Right atrium auricular region (tissue), 2 donors: ENCODE results near the gene NOL6. TPM values are rescaled to one million over a fixed set of nuclear protein-coding genes. Genes with fewer than 3 reads are reported as not detected.

Experiments used
- DNase-seq: peaks from one replicate; pipeline ENCODE4 v3.0.0-alpha.2; 2019; ENCODE audit warnings: low spot score
- H3K27ac ChIP-seq, 2 donors: fragments of 200-600 bp; sonication (generic); 1 replicate in 1 of 2; 2 replicates in 1 of 2; pipeline ENCODE4 v1.5.1; 2016 to 2019
- H3K27me3 ChIP-seq, 2 donors: fragments of 200-600 bp; sonication (generic); one replicate each; pipeline versions ENCODE4 v1.5.1 to v1.6.0; 2017 to 2019
- H3K36me3 ChIP-seq: fragments of 200-600 bp; sonication (generic); one replicate; pipeline ENCODE4 v1.5.1; 2016
- H3K4me1 ChIP-seq, 2 donors: fragments of 200-600 bp; sonication (generic); one replicate each; pipeline versions ENCODE4 v1.5.1 to v1.6.0; 2017 to 2019
- H3K4me3 ChIP-seq, 2 donors: fragments of 200-600 bp; sonication (generic); 1 replicate in 1 of 2; 2 replicates in 1 of 2; pipeline ENCODE4 v1.5.1; 2017 to 2019; ENCODE audit warnings: mild to moderate bottlenecking in 1 of 2, moderate library complexity in 1 of 2
- H3K9me3 ChIP-seq, 2 donors: fragments of 200-600 bp; sonication (generic); one replicate each; pipeline ENCODE4 v1.5.1; 2019
- CTCF ChIP-seq, 2 donors: fragments of 200-600 bp; sonication (generic); IDR thresholded peaks; one replicate each; pipeline ENCODE4 v1.5.1; 2019; ENCODE audit warnings: antibody characterized with exemption in 2 of 2
- total RNA-seq, 2 donors: library from RNA; depleted of rRNA; stranded (reverse); fragments of >200 nt; gene quantifications; one replicate each; pipeline ENCODE4 v1.1.0, GENCODE V29; 2016

Gene NOL6
- total RNA-seq, 2 donors from 2014 or later, result 12.5 to 16.1 TPM

GRCh38 chr9:33480976-33481375 is 7.3 kb upstream of the NOL6 start:
- Histone ChIP-seq H3K4me3 (no peak overlapping the region), H3K4me1 (no peaks in the 10 kb centered on the region), H3K27ac (no peak overlapping the region), H3K27me3 (no peaks in the 10 kb centered on the region), H3K9me3 (no peaks in the 10 kb centered on the region), H3K36me3 (no peaks in the 10 kb centered on the region)
- DNase-seq, result peak; percentile 21
- no peak for TF ChIP-seq CTCF (IDR thresholded peaks at IDR 0.05)

- Histone ChIP-seq H3K4me1 (no peaks in the 10 kb centered on the region), H3K27ac (no peak overlapping the region), H3K4me3 (no peak overlapping the region), H3K9me3 (no peaks in the 10 kb centered on the region), H3K36me3 (no peaks in the 10 kb centered on the region), H3K27me3 (no peaks in the 10 kb centered on the region)
- no peak for DNase-seq
- no peak for TF ChIP-seq CTCF (IDR thresholded peaks at IDR 0.05)
These were observed 6.4 kb upstream of the NOL6 start for GRCh38 chr9:33480106-33480505.

DNA sequence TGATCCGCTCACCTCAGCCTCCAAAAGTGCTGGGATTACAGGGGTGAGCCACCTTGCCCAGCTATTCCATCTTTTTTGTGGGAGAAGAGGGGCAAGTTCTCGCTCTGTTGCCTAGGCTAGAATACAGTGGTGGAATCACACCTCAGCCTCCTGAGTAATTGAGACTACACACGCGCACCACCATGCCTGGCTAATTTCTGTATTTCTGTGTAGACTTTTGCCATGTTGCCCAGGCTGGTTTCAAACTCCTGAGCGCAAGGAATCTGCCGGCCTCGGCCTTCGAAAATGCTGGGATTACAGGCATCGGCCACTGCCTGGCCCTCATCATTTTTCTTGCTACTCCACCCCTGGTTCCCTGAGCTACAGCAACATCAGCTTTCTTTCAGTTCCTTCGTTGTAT is 2.8 kb upstream of the NOL6 start:
- H3K36me3 ChIP-seq, result peaks cover 7% of the 10 kb centered on the region
- H3K9me3 ChIP-seq, result no peaks in the 10 kb centered on the region
- no peak overlapping the region for H3K27ac ChIP-seq
- peaks cover 0 to 22% of the 10 kb centered on the region in 2 donors for H3K4me1 ChIP-seq
- TF ChIP-seq CTCF (IDR thresholded peaks at IDR 0.05), result no peak
- DNase-seq, result peak; percentile 40
- no peaks in the 10 kb centered on the region for H3K27me3 ChIP-seq
- no peak overlapping the region for H3K4me3 ChIP-seq

GRCh38 chr9:33475357-33475756 is 1.6 kb upstream of the NOL6 start:
- no peak overlapping the region for H3K27ac ChIP-seq
- no peaks in the 10 kb centered on the region for H3K9me3 ChIP-seq
- peaks cover 0 to 22% of the 10 kb centered on the region in 2 donors for H3K4me1 ChIP-seq
- H3K27me3 ChIP-seq, result no peaks in the 10 kb centered on the region
- TF ChIP-seq CTCF (IDR thresholded peaks at IDR 0.05), result no peak
- H3K4me3 ChIP-seq, result no peak overlapping the region
- peaks cover 13% of the 10 kb centered on the region for H3K36me3 ChIP-seq
- peak; percentile 30 for DNase-seq

DNA sequence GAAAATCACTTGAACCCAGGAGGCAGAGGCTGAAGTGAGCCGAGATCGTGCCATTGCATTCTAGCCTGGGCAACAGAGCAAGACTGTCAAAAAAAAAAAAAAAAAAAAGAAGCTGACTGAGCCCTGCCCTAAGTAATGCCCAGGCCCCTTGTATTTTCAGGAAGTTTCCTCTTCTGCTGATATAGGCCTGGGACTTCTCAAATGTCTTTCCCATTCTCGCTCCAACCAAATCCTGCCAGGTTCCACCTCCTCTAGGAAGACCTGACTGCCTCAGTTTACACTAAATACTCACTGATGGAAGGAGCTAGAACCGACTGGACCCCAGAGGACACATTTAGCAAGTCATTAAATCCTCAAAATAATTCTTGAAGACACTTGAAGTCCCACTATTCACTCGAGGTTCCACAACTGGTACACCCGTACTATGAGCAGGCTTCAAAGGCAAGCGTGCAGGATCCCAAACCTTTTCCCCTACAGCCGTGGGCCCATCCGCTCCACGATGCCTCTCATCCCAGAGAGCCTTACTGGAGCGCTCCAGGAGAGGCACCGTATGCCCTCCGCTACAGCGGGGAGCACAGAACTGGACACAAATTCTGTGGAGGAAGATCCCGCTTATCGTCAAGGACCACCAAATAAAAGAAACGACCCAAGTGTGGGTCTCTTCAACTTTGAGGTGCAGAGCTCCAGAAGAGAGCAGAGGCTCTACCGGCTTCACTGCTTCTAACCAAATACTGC is 676 bp downstream of the NOL6 start:
- TF ChIP-seq CTCF (IDR thresholded peaks at IDR 0.05), result no peak
- no peaks in the 10 kb centered on the region for H3K9me3 ChIP-seq
- peaks cover 0 to 22% of the 10 kb centered on the region in 2 donors for H3K4me1 ChIP-seq
- H3K36me3 ChIP-seq, result peaks cover 36% of the 10 kb centered on the region
- no peaks in the 10 kb centered on the region for H3K27me3 ChIP-seq
- peak overlapping the region; percentile 48 to 85 for H3K27ac ChIP-seq
- DNase-seq, result no peak
- H3K4me3 ChIP-seq, result peak overlapping the region; percentile 72 to 74
